ENCODE data around the gene SLC25A25. TPM values are rescaled to one million over a fixed set of nuclear protein-coding genes. Genes with fewer than 3 reads are reported as not detected.
"Not testable (repeated sequence)": the region's sequence is repeated elsewhere in the genome, so short reads cannot be mapped to it uniquely, and the experiment has no call there.

SLC25A25 gene
- polyA plus RNA-seq = 1 to 10 TPM; 2.8 to 8.8 (median 4.9) TPM

GRCh38 chr9:128067645-128068385 is at the start of gene SLC25A25:
Gene SLC25A25 (plus strand): TSS chr9:128068232. CDS start chr9:128068320, 88 bp downstream.
- Mint-ChIP-seq H3K27ac (peak within 1 kb of the TSS; percentile 76 to 92 (median 86)), H3K9me3 (no peaks in the 10 kb centered on the region), H3K36me3 (no peaks in the 10 kb centered on the region), H3K4me1 (peaks cover 47 to 48% of the 10 kb centered on the region in 2 donors), H3K27me3 (ENCODE audit: low read depth in 3 of 3) (peaks cover 0 to 4% (median 0%) of the 10 kb centered on the region in 3 donors), H3K4me3 (peak within 1 kb of the TSS; percentile 87 to 96 (median 93))
- peak; percentile 100 for DNase-seq

GRCh38 chr9:128020692-128021091 is 47.3 kb upstream of the SLC25A25 start:
- no peak overlapping the region for H3K4me3 Mint-ChIP-seq
- H3K4me1 Mint-ChIP-seq = peaks cover 41 to 43% of the 10 kb centered on the region in 2 donors
- H3K27me3 Mint-ChIP-seq (ENCODE audit: low read depth in 3 of 3) = peaks cover 2 to 7% (median 7%) of the 10 kb centered on the region in 3 donors
- peak overlapping the region in 3 of 6 donors; percentile 23 to 32 (median 32) for H3K27ac Mint-ChIP-seq
- no peaks in the 10 kb centered on the region for H3K9me3 Mint-ChIP-seq
- DNase-seq = no peak
- H3K36me3 Mint-ChIP-seq = no peaks in the 10 kb centered on the region

DNA sequence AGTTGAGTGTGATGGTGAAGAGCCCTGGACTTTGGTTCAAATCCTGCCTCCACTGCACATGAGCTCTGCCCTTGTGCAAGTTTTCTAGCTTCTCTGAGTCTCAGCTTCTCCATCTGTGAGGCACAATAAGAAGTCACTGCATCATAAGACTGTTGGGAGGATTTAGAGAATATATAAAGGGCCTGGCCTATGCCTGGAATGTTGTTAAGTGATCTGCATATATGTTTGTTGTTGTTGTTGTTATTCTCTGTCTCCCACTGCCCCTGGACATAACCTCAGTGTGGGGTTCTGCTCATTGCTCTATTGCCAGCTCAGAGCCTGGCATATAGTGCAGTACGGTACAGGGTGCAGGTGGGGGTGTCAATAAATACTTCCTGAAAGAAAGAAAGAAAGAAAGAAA is 46.9 kb upstream of the SLC25A25 start:
- no peaks in the 10 kb centered on the region for H3K9me3 Mint-ChIP-seq
- peak overlapping the region in 2 of 5 donors; percentile 36 to 47 for H3K4me3 Mint-ChIP-seq
- H3K36me3 Mint-ChIP-seq = no peaks in the 10 kb centered on the region
- DNase-seq = no peak
- peak overlapping the region; percentile 32 to 87 (median 78) for H3K27ac Mint-ChIP-seq
- peaks cover 45 to 47% of the 10 kb centered on the region in 2 donors for H3K4me1 Mint-ChIP-seq
- H3K27me3 Mint-ChIP-seq (ENCODE audit: low read depth in 3 of 3) = peaks cover 2 to 9% (median 8%) of the 10 kb centered on the region in 3 donors

DNA sequence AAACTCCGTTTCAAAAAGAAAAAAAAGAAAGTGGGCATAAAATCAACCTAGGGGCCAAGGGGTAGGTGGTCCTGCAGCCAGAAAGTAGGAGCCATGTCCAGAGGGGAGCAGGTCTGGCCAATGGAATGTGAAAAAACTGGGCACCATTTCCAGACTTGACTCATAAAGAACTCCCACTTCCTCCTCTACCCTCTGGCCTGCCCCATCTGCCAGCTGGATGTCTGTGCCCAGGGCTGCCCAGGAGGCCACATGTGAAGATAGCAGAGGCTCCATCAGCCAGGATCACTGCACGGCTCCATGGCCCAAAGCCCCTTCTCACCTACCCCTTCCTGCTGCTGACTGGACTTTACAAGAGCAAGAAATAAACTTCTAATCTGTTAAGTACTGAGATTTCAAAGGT is 45.1 kb upstream of the SLC25A25 start:
- Mint-ChIP-seq H3K4me3 (peak overlapping the region in 2 of 5 donors; percentile 6 to 29), H3K9me3 (no peaks in the 10 kb centered on the region), H3K4me1 (peaks cover 63 to 65% of the 10 kb centered on the region in 2 donors), H3K36me3 (no peaks in the 10 kb centered on the region), H3K27ac (peak overlapping the region in 3 of 6 donors; percentile 36 to 68 (median 67)), H3K27me3 (ENCODE audit: low read depth in 3 of 3) (peaks cover 2 to 16% (median 11%) of the 10 kb centered on the region in 3 donors)
- DNase-seq = no peak

DNA sequence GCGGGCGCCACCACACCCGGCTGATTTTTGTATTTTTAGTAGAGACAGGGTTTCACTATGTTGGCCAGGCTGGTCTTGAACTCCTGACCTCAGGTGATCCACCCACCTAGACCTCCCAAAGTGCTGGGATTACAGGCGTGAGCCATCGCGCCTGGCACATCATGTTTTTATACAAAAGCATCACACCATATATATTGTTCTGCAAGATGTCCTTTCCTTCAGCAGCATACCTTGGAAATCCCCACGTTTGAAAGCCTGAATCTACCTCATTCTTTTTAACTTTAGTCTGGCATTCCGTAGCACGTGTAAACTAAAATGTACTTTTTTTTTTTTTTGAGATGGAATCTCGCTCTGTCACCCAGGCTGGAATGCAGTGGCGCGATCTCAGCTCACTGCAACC is 44.4 kb upstream of the SLC25A25 start:
- H3K9me3 Mint-ChIP-seq, H3K4me3 Mint-ChIP-seq, DNase-seq, H3K36me3 Mint-ChIP-seq: not testable (repeated sequence)
- Mint-ChIP-seq H3K27me3 (ENCODE audit: low read depth in 3 of 3) (peaks cover 2 to 16% (median 11%) of the 10 kb centered on the region in 3 donors), H3K4me1 (peaks cover 70 to 73% of the 10 kb centered on the region in 2 donors), H3K27ac (peak overlapping the region in 3 of 6 donors; percentile 6 to 42 (median 26))

DNA sequence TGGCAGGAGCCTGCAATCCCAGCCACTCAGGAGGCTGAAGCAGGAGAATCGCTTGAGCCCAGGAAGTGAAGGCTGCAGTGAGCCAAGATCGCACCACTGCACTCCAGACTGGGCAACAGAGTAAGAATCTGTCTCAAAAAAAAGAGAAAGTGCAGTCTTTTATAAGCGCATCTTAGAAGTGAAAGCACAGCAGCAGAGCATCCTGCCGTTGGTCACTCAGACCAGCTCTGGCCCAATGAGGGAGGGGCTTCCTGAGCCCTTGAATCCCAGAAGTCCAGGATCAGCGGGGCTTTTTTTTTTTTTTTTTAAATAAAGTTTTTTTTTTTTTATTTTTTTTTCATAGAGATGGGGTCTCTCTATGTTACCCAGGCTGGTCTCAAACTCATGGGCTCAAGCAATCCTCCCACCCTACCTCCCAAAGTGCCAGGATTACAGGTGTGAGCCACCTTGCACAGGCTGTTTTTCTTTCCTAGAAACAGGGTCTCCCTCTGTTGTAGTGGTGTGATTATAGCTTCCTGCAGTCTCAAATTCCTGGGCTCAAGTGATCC is 43.2 kb upstream of the SLC25A25 start:
- peak in 1 of 3 donors; percentile 26 for DNase-seq
- peak overlapping the region; percentile 40 to 86 (median 53) for H3K4me3 Mint-ChIP-seq
- peaks cover 2 to 16% (median 11%) of the 10 kb centered on the region in 3 donors for H3K27me3 Mint-ChIP-seq (ENCODE audit: low read depth in 3 of 3)
- peaks cover 79 to 82% of the 10 kb centered on the region in 2 donors for H3K4me1 Mint-ChIP-seq
- no peaks in the 10 kb centered on the region for H3K36me3 Mint-ChIP-seq
- peak overlapping the region; percentile 94 to 98 (median 95) for H3K27ac Mint-ChIP-seq
- no peaks in the 10 kb centered on the region for H3K9me3 Mint-ChIP-seq

- Mint-ChIP-seq H3K27ac (peak overlapping the region; percentile 94 to 98 (median 95)), H3K4me3 (peak overlapping the region; percentile 38 to 86 (median 75)), H3K4me1 (peaks cover 82 to 86% of the 10 kb centered on the region in 2 donors)
These were observed 42.3 kb upstream of the SLC25A25 start for GRCh38 chr9:128025736-128026135.

GRCh38 chr9:128026255-128026772 is 41.7 kb upstream of the SLC25A25 start:
- Mint-ChIP-seq H3K27ac (peak overlapping the region; percentile 94 to 98 (median 95)), H3K27me3 (ENCODE audit: low read depth in 3 of 3) (peaks cover 2 to 18% (median 11%) of the 10 kb centered on the region in 3 donors), H3K4me1 (peaks cover 84 to 86% of the 10 kb centered on the region in 2 donors)

More at GRCh38 chr9:128025736-128026135, 42.3 kb upstream of the SLC25A25 start:
- H3K36me3 Mint-ChIP-seq = no peaks in the 10 kb centered on the region
- DNase-seq = peak in 1 of 3 donors; percentile 24
- H3K27me3 Mint-ChIP-seq (ENCODE audit: low read depth in 3 of 3) = peaks cover 2 to 16% (median 11%) of the 10 kb centered on the region in 3 donors
- no peaks in the 10 kb centered on the region for H3K9me3 Mint-ChIP-seq

DNA sequence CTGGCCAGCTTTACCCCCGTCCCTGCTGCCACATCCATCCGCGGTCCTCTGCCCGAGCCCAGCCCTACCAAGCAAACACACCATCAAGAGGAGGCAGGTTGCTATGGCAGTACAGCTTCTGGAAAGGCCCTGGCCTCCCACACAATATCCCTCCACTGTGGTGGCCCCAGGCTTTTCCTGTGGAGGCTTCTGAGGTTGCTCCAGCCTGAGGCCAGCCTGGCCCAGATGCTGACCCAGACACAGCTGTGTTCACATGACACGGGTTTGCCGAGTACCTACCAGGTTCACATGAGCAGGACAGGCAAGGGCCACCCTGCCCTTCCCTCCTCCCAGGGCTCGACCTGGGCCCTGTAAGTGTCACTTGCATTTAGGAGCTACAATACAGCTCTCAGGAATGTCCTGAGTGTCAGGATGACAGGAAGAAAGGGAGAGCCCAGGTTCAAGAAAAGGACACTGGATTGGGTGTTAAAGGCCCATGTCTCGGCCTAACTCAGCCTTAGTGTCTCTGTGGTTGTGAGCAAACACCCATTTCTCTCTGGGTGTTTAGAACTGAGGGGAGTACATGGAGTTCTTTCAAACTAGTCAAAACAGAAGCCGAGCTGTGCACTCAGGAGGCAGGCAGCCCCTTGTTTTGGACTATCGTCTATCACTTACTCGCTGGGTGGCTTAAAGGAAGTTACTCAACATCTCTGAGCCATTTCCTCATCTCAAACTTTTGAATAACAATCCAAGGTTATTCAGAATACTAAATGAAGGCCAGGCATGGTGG is 41.1 kb upstream of the SLC25A25 start:
- no peaks in the 10 kb centered on the region for H3K9me3 Mint-ChIP-seq
- no peaks in the 10 kb centered on the region for H3K36me3 Mint-ChIP-seq
- peaks cover 2 to 18% (median 11%) of the 10 kb centered on the region in 3 donors for H3K27me3 Mint-ChIP-seq (ENCODE audit: low read depth in 3 of 3)
- H3K4me1 Mint-ChIP-seq = peaks cover 79 to 84% of the 10 kb centered on the region in 2 donors
- peak overlapping the region; percentile 94 to 98 (median 95) for H3K27ac Mint-ChIP-seq
- peak; percentile 57 to 71 (median 60) for DNase-seq
- H3K4me3 Mint-ChIP-seq = peak overlapping the region; percentile 38 to 86 (median 76)

More at GRCh38 chr9:128026255-128026772, 41.7 kb upstream of the SLC25A25 start:
- no peaks in the 10 kb centered on the region for H3K36me3 Mint-ChIP-seq
- H3K9me3 Mint-ChIP-seq = no peaks in the 10 kb centered on the region
- peak; percentile 78 to 82 (median 80) for DNase-seq
- H3K4me3 Mint-ChIP-seq = peak overlapping the region; percentile 38 to 86 (median 75)

- Mint-ChIP-seq H3K4me1 (peaks cover 72 to 77% of the 10 kb centered on the region in 2 donors), H3K9me3 (no peaks in the 10 kb centered on the region), H3K36me3 (no peaks in the 10 kb centered on the region), H3K27ac (peak overlapping the region; percentile 94 to 98 (median 95)), H3K4me3 (peak overlapping the region; percentile 38 to 86 (median 75)), H3K27me3 (ENCODE audit: low read depth in 3 of 3) (peaks cover 2 to 18% (median 11%) of the 10 kb centered on the region in 3 donors)
- no peak for DNase-seq
These were observed 40.3 kb upstream of the SLC25A25 start for GRCh38 chr9:128027705-128028104.

GRCh38 chr9:128033609-128034008 is 34.4 kb upstream of the SLC25A25 start:
- no peak for DNase-seq
- Mint-ChIP-seq H3K4me3 (no peak overlapping the region), H3K4me1 (peaks cover 32 to 34% of the 10 kb centered on the region in 2 donors), H3K27ac (peak overlapping the region in 2 of 6 donors; percentile 2 to 67), H3K36me3 (no peaks in the 10 kb centered on the region), H3K27me3 (ENCODE audit: low read depth in 3 of 3) (peaks cover 0 to 13% (median 0%) of the 10 kb centered on the region in 3 donors), H3K9me3 (peaks cover 0 to 2% (median 0%) of the 10 kb centered on the region in 6 donors)

- peaks cover 0 to 2% (median 0%) of the 10 kb centered on the region in 6 donors for H3K9me3 Mint-ChIP-seq
These were observed 33.0 kb upstream of the SLC25A25 start for GRCh38 chr9:128034821-128035652.

More at GRCh38 chr9:128034821-128035652, 33.0 kb upstream of the SLC25A25 start:
- Mint-ChIP-seq H3K27ac (peak overlapping the region in 4 of 6 donors; percentile 46 to 75 (median 64)), H3K4me1 (peaks cover 21 to 23% of the 10 kb centered on the region in 2 donors), H3K4me3 (no peak overlapping the region), H3K27me3 (ENCODE audit: low read depth in 3 of 3) (peaks cover 0 to 13% (median 0%) of the 10 kb centered on the region in 3 donors), H3K36me3 (no peaks in the 10 kb centered on the region)
- DNase-seq = peak; percentile 71 to 78 (median 74)
